Stomach (tissue), 9 donors: ENCODE measurements around the gene GKN1. TPM values are rescaled to one million over a fixed set of nuclear protein-coding genes. Genes with fewer than 3 reads are reported as not detected.
A peak's percentile ranks its signal among the peaks of the same experiment; 100 is the strongest.

Experiments
- DNase-seq, 2 donors: peaks; one replicate each; pipeline versions ENCODE4 v3.0.0 to v3.0.0-alpha.2; 2013 to 2019
- H3K27ac ChIP-seq, 5 donors: fragments of 200-600 bp in 4 of 5; sonication (generic) in 4 of 5; one replicate each; pipeline ENCODE4 v1.5.1; 2013 to 2019; ENCODE audit warnings: mild to moderate bottlenecking in 1 of 5, moderate library complexity in 1 of 5
- H3K27me3 ChIP-seq, 3 donors: fragments of 200-600 bp; sonication (generic); one replicate each; pipeline ENCODE4 v1.5.1; 2017 to 2019; ENCODE audit warnings: mixed run types in 1 of 3
- H3K36me3 ChIP-seq, 4 donors: fragments of 200-600 bp; sonication (generic); 1 replicate in 3 of 4; 2 replicates in 1 of 4; pipeline ENCODE4 v1.5.1; 2016 to 2019
- H3K4me1 ChIP-seq, 4 donors: fragments of 200-600 bp; sonication (generic); one replicate each; pipeline ENCODE4 v1.5.1; 2016 to 2019
- H3K4me3 ChIP-seq, 4 donors: fragments of 200-600 bp; sonication (generic) in 3 of 4; one replicate each; pipeline ENCODE4 v1.5.1; 2016 to 2019; ENCODE audit warnings: mild to moderate bottlenecking in 1 of 4
- H3K9me3 ChIP-seq, 4 donors: fragments of 200-600 bp; sonication (generic); one replicate each; pipeline ENCODE4 v1.5.1; 2016 to 2019
- EP300 ChIP-seq: sonication (generic); formaldehyde crosslinking; IDR thresholded peaks from one replicate; pipeline ENCODE4 v1.6.1; 2017; ENCODE audit warnings: antibody characterized with exemption
- POLR2A ChIP-seq, 4 donors: fragments of 450-650 bp; IDR thresholded peaks; one replicate each; pipeline ENCODE4 v1.6.1; 2016; ENCODE audit warnings: antibody characterized with exemption in 4 of 4, control low read depth in 2 of 4, mild to moderate bottlenecking in 1 of 4, moderate library complexity in 1 of 4
- POLR2AphosphoS5 ChIP-seq, 3 donors: sonication (generic); formaldehyde crosslinking; IDR thresholded peaks; one replicate each; pipeline ENCODE4 v1.6.1; 2016; ENCODE audit warnings: antibody characterized with exemption in 3 of 3
- WGBS, 5 donors: extraction: QIAGEN DNeasy Blood & Tissue Kit in 3 of 5; methylation state at CpG; one replicate each; pipeline versions ENCODE4 v1.1.5 to v1.1.7; 2013 to 2018; 5-methylcytosine and 5-hydroxymethylcytosine counted together
- intact Hi-C: fragments of 100-400 bp; cut with DNase I; formaldehyde crosslinking; loops from one replicate; pipeline ENCODE4 v1.15.1; 2023; ENCODE audit warnings: low total_unique reads
- polyA plus RNA-seq, 3 donors: library from polyadenylated mRNA; stranded (reverse); fragments of 200-250 nt; gene quantifications; one replicate each; pipeline ENCODE4 v1.2.3, GENCODE V29; 2013
- total RNA-seq, 5 donors: library from RNA; depleted of rRNA; stranded (reverse); fragments of >200 nt; gene quantifications; one replicate each; pipeline versions ENCODE4 v1.1.0 to v1.2.3, GENCODE V29; 2014 to 2016
- TF ChIP-seq, protein P1 (sequence below), 7 experiments: fragments of 450-650 bp in 4 of 7; fragments of 200-600 bp in 3 of 7; sonication (generic) in 3 of 7; IDR thresholded peaks; one replicate each; pipeline ENCODE4 v1.5.1; 2016 to 2019; ENCODE audit warnings: antibody characterized with exemption in 7 of 7, control low read depth in 2 of 7, mild to moderate bottlenecking in 1 of 7
- donor health status: healthy with polysubstance abuse.
- donor health status: Bipolar disorder and iron deficiency.
- donor health status: healthy.

The GKN1 gene
- total and polyA plus RNA-seq, 8 donors = 1.7 to 7,706 (median 624) TPM

DNA sequence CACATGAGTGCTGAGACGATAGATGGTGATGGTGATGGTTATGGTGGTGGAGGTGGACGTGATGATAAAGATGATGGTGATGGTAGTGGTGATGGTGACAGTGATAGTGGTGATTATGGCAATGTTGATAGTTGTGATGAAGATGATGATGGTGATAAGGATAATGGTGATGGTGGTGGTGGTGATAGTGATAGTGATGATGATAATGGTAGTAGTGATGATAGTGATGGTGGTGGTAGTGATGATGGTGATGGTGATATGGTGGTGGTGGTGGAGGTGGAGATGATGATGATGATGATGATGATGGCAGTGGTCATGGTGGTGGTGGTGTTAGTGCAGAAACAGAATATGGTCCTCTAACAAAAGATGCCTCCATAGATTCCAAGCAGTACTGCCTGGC, 48.8 kb downstream of the GKN1 start:
- no peaks in the 10 kb centered on the region for H3K9me3 ChIP-seq
- TF ChIP-seq EP300 (no peak), POLR2AphosphoS5 (IDR thresholded peaks at IDR 0.05) (no peak), POLR2A (IDR thresholded peaks at IDR 0.05) (no peak)
- TF ChIP-seq, protein P1, sequence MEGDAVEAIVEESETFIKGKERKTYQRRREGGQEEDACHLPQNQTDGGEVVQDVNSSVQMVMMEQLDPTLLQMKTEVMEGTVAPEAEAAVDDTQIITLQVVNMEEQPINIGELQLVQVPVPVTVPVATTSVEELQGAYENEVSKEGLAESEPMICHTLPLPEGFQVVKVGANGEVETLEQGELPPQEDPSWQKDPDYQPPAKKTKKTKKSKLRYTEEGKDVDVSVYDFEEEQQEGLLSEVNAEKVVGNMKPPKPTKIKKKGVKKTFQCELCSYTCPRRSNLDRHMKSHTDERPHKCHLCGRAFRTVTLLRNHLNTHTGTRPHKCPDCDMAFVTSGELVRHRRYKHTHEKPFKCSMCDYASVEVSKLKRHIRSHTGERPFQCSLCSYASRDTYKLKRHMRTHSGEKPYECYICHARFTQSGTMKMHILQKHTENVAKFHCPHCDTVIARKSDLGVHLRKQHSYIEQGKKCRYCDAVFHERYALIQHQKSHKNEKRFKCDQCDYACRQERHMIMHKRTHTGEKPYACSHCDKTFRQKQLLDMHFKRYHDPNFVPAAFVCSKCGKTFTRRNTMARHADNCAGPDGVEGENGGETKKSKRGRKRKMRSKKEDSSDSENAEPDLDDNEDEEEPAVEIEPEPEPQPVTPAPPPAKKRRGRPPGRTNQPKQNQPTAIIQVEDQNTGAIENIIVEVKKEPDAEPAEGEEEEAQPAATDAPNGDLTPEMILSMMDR (IDR thresholded peaks at IDR 0.05) = no peak
- no peaks in the 10 kb centered on the region for H3K36me3 ChIP-seq
- no peak overlapping the region for H3K27ac ChIP-seq
- no peak overlapping the region for H3K4me3 ChIP-seq
- DNase-seq = no peak
- 85 to 96% (median 94%) methylated on average over 2 of the region's 2 CpGs for WGBS, 5 donors
- intact Hi-C loops = no loop called here
- peaks cover 0 to 40% (median 18%) of the 10 kb centered on the region in 4 donors for H3K4me1 ChIP-seq
- H3K27me3 ChIP-seq = no peaks in the 10 kb centered on the region

DNA sequence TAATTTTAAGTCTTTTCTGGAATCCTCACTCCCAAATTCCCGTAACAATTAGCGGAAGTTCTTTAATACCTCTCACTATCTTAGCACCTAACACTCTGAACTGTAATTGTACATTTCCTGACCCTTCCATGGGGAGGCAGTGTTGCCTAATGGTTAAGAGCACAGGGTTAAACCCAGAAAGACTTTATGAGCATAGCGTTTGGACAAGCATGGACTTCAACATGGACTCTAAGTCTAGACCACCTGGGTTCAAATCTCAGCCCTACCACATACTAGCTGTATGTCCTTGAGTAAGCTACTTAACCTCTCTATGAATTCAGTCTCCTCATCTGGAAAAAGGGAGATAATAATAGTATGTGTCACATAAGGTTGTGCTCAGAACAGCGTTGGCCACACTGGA, 51.6 kb downstream of the GKN1 start:
- Histone ChIP-seq H3K27me3 (no peaks in the 10 kb centered on the region), H3K27ac (no peak overlapping the region), H3K9me3 (no peaks in the 10 kb centered on the region), H3K36me3 (no peaks in the 10 kb centered on the region), H3K4me3 (no peak overlapping the region), H3K4me1 (peaks cover 0 to 27% (median 12%) of the 10 kb centered on the region in 4 donors)
- peak; percentile 46 to 66 for DNase-seq
- no peak for TF ChIP-seq POLR2A (IDR thresholded peaks at IDR 0.05)
- TF ChIP-seq EP300 = no peak
- TF ChIP-seq POLR2AphosphoS5 (IDR thresholded peaks at IDR 0.05) = peak in 1 of 3 donors; percentile 32
- TF ChIP-seq, protein P1 (IDR thresholded peaks at IDR 0.05) = peak in 5 of 7 experiments; percentile 34 to 83 (median 53)
- WGBS, 5 donors = 49 to 60% (median 52%) methylated on average over 4 of the region's 4 CpGs
- intact Hi-C loops = loop anchor here (5.0 kb wide), 1 partner anchor 281 kb away; no protein-coding TSS in a partner anchor

DNA sequence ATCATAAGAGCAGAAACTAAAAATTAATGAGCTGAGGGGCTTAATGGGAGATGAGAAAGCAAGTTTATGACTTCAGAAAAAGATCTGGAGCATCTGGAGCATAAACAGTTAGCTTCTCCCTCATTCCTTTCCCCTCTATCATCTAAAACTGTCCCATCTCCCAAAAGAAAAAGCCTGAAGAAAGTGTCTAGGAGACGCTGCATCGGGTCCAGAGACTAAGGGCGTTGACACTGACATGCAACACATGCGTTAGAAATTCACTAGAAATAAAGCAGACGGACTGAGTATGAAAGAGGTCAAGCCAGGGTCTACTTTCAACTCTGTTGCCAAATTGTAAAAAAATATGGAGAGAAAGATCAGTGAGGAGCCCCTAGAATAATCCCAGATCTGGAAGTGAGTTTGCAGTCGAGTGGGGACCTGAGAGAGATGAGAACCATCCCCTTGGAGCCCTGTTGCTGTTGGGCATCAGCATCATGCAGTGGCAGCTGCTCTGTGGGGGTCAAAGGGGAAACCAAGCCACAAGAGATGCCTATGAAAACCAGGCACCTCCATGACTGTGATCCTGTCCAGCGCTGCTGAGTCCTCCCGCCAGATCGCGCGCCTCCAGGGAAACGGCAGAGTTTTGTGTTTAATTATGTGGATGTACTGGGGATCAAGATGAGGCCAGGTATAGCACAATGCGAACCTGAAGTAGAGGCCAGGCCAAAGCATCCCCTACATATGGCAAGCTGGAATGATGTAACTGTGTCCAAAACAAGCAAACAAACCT, 52.4 kb downstream of the GKN1 start:
- Histone ChIP-seq H3K27ac (no peak overlapping the region), H3K36me3 (no peaks in the 10 kb centered on the region), H3K9me3 (no peaks in the 10 kb centered on the region), H3K4me1 (peaks cover 0 to 19% (median 9%) of the 10 kb centered on the region in 4 donors), H3K4me3 (no peak overlapping the region), H3K27me3 (no peaks in the 10 kb centered on the region)
- DNase-seq = peak in 1 of 2 donors; percentile 39
- TF ChIP-seq POLR2A (IDR thresholded peaks at IDR 0.05) = no peak
- no peak for TF ChIP-seq EP300
- TF ChIP-seq, protein P1 (IDR thresholded peaks at IDR 0.05) = no peak
- no peak for TF ChIP-seq POLR2AphosphoS5 (IDR thresholded peaks at IDR 0.05)
- 80 to 91% (median 88%) methylated on average over 13 of the region's 13 CpGs for WGBS, 5 donors
- intact Hi-C loops = loop anchor here (5.0 kb wide), 1 partner anchor 280 kb away; no protein-coding TSS in a partner anchor

Other genes starting within 250 kb of the GKN1 start
- gene ARHGAP25, start 239.8 kb upstream of the GKN1 start, total RNA-seq = 10 to 100 TPM in 2 of 5 donors, 1 to 10 TPM in 1, under 1 TPM in 1, not detected in 1; 0.29 to 17.1 (median 8.7) TPM
- gene ARHGAP25, start 239.8 kb upstream of the GKN1 start, polyA plus RNA-seq = 1 to 10 TPM; 3.6 to 6.3 (median 4.0) TPM
- gene BMP10, start 103.2 kb upstream of the GKN1 start, total RNA-seq = under 1 TPM in 1 of 5 donors, not detected in 4; 0.37 TPM
- gene BMP10, start 103.2 kb upstream of the GKN1 start, polyA plus RNA-seq = not detected
- gene GKN2, start 21.7 kb upstream of the GKN1 start, total RNA-seq = 1,000 to 10,000 TPM in 1 of 5 donors, 100 to 1,000 TPM in 2, 10 to 100 TPM in 1, not detected in 1; 16.5 to 1,354 (median 201) TPM
- 1,000 to 10,000 TPM in 1 of 3 donors, 100 to 1,000 TPM in 1, 10 to 100 TPM in 1; 28.0 to 1,349 (median 744) TPM for gene GKN2, start 21.7 kb upstream of the GKN1 start, polyA plus RNA-seq
- 10 to 100 TPM; 11.0 to 32.5 (median 15.4) TPM for gene ANTXR1, start 38.5 kb downstream of the GKN1 start, total RNA-seq
- 10 to 100 TPM in 1 of 3 donors, 1 to 10 TPM in 2; 5.8 to 14.1 (median 10.0) TPM for gene ANTXR1, start 38.5 kb downstream of the GKN1 start, polyA plus RNA-seq